HFFc6 (cell line): Measurements from ENCODE around the gene ATXN10. TPM values are rescaled to one million over a fixed set of nuclear protein-coding genes. Genes with fewer than 3 reads are reported as not detected.

Experiments used
- DNase-seq: peaks from one replicate; pipeline ENCODE4 v3.0.0-alpha.2; 2018
- H3K27ac Mint-ChIP-seq: 2 replicates; pipeline ENCODE4 v1.8.0; 2020; ENCODE audit warnings: mild to moderate bottlenecking, mixed read lengths
- H3K27me3 Mint-ChIP-seq: 2 replicates; pipeline ENCODE4 v1.8.0; 2021; ENCODE audit warnings: mild to moderate bottlenecking, moderate library complexity, mixed read lengths; ENCODE audit not compliant: insufficient read depth
- H3K36me3 Mint-ChIP-seq: 2 replicates; pipeline ENCODE4 v1.8.0; 2021; ENCODE audit warnings: low read depth, mixed read lengths
- H3K4me1 Mint-ChIP-seq: 2 replicates; pipeline ENCODE4 v1.8.0; 2020; ENCODE audit warnings: low read depth, mixed read lengths
- H3K4me3 Mint-ChIP-seq: 2 replicates; pipeline ENCODE4 v1.8.0; 2020; ENCODE audit warnings: mild to moderate bottlenecking, moderate library complexity, mixed read lengths
- H3K9me3 Mint-ChIP-seq: 2 replicates; pipeline ENCODE4 v1.8.0; 2020; ENCODE audit warnings: mild to moderate bottlenecking, mixed read lengths
- CTCF ChIP-seq: fragments of 200-600 bp; sonication (generic); IDR thresholded peaks from 2 replicates; pipeline ENCODE4 v1.5.0; 2021; ENCODE audit warnings: antibody characterized with exemption, mild to moderate bottlenecking
- total RNA-seq, 6 experiments: library from RNA; stranded (reverse); fragmentation: NEBNext Ultra II Directional; extraction: Animal tissue kit (Norgen Biotek cat#: 25700); gene quantifications; 2 replicates in 1 of 6; 3 replicates in 5 of 6; pipeline ENCODE4 v1.2.3, GENCODE V29; 2021

ATXN10 gene
- total RNA-seq, 6 experiments from 2014 or later: 287 to 426 (median 370) TPM

GRCh38 chr22:45684169-45684568 lies 12.5 kb downstream of the ATXN10 start:
- H3K27me3 Mint-ChIP-seq: no peaks in the 10 kb centered on the region
- no peak overlapping the region for H3K27ac Mint-ChIP-seq
- H3K36me3 Mint-ChIP-seq: peaks cover 16% of the 10 kb centered on the region
- no peaks in the 10 kb centered on the region for H3K4me1 Mint-ChIP-seq
- no peak for DNase-seq
- TF ChIP-seq CTCF: no peak
- H3K4me3 Mint-ChIP-seq: no peak overlapping the region
- no peaks in the 10 kb centered on the region for H3K9me3 Mint-ChIP-seq

- Mint-ChIP-seq H3K27ac (peak overlapping the region; percentile 26; the same call in 1 of the 2 replicates), H3K9me3 (no peaks in the 10 kb centered on the region), H3K36me3 (peaks cover 24% of the 10 kb centered on the region), H3K27me3 (no peaks in the 10 kb centered on the region), H3K4me3 (0 out of 2 replicates have a peak overlapping the region, but pooled peaks have one; percentile 31), H3K4me1 (no peaks in the 10 kb centered on the region)
- DNase-seq: no peak
- no peak for TF ChIP-seq CTCF
Measured at GRCh38 chr22:45684752-45685574, 13.3 kb downstream of the ATXN10 start.

GRCh38 chr22:45686004-45686403 lies 14.4 kb downstream of the ATXN10 start:
- Mint-ChIP-seq H3K9me3 (no peaks in the 10 kb centered on the region), H3K36me3 (peaks cover 34% of the 10 kb centered on the region), H3K27me3 (no peaks in the 10 kb centered on the region), H3K4me1 (no peaks in the 10 kb centered on the region), H3K4me3 (peak overlapping the region; percentile 41), H3K27ac (peak overlapping the region; percentile 96)
- no peak for TF ChIP-seq CTCF
- no peak for DNase-seq

GRCh38 chr22:45686836-45687235 lies 15.2 kb downstream of the ATXN10 start:
- Mint-ChIP-seq H3K27me3 (no peaks in the 10 kb centered on the region), H3K4me1 (no peaks in the 10 kb centered on the region; the same call in 1 of the 2 replicates), H3K9me3 (no peaks in the 10 kb centered on the region), H3K4me3 (peak overlapping the region; percentile 41), H3K27ac (peak overlapping the region; percentile 96), H3K36me3 (peaks cover 40% of the 10 kb centered on the region)
- DNase-seq: peak; percentile 29
- no peak for TF ChIP-seq CTCF

GRCh38 chr22:45688600-45689080 lies 17.0 kb downstream of the ATXN10 start:
- no peak for TF ChIP-seq CTCF
- H3K27ac Mint-ChIP-seq: peak overlapping the region; percentile 96
- peak; percentile 90 for DNase-seq
- H3K9me3 Mint-ChIP-seq: no peaks in the 10 kb centered on the region
- H3K4me1 Mint-ChIP-seq: no peaks in the 10 kb centered on the region; the same call in 1 of the 2 replicates
- H3K36me3 Mint-ChIP-seq: peaks cover 56% of the 10 kb centered on the region
- no peaks in the 10 kb centered on the region for H3K27me3 Mint-ChIP-seq
- H3K4me3 Mint-ChIP-seq: peak overlapping the region; percentile 83
